H1 (cell line): Measurements from ENCODE around the gene FOXL3. TPM values are rescaled to one million over a fixed set of nuclear protein-coding genes. Genes with fewer than 3 reads are reported as not detected.
A peak's percentile ranks its signal among the peaks of the same experiment; 100 is the strongest.
"Not testable (repeated sequence)": the region's sequence is repeated elsewhere in the genome, so short reads cannot be mapped to it uniquely, and the experiment has no call there.

Experiments
- CTCF ChIA-PET: fragments of 300-600 bp; sonication (Branson Sonifier 250); formaldehyde crosslinking; loops from one replicate; lab custom pipeline; 2021; ENCODE audit not compliant: partially characterized antibody; lab: Charles Lee
- POLR2A ChIA-PET: fragments of 300-600 bp; sonication (Branson Sonifier 250); formaldehyde crosslinking; loops from one replicate; lab custom pipeline; 2021; ENCODE audit warnings: inconsistent platforms; ENCODE audit not compliant: partially characterized antibody; lab: Charles Lee
- DNase-seq, 2 experiments: peaks; one replicate each; pipeline versions ENCODE4 v3.0.0 to v3.0.0-alpha.2; 2010 to 2022; ENCODE audit warnings: low spot score in 2 of 2, low read depth in 1 of 2, mixed read lengths in 1 of 2
- FAIRE-seq: peaks from 2 replicates; lab custom pipeline; 2011; peaks lifted over from hg19 to GRCh38; lab: Jason Lieb, UNC
- H2AFZ ChIP-seq: 2 replicates; pipeline ENCODE4 v1.8.1; 2012; ENCODE audit warnings: low read length, inconsistent platforms
- H2AK5ac ChIP-seq: 2 replicates; pipeline ENCODE4 v1.6.1; 2013; ENCODE audit warnings: low read depth, low read length
- H2BK120ac ChIP-seq: replicated peaks from 2 replicates; pipeline ENCODE3; 2013; ENCODE audit warnings: low read depth, low read length, inconsistent platforms
- H2BK12ac ChIP-seq: 2 replicates; pipeline ENCODE4 v1.6.1; 2013; ENCODE audit warnings: low read depth, low read length
- H2BK15ac ChIP-seq: 2 replicates; pipeline ENCODE4 v1.6.1; 2013; ENCODE audit warnings: low read length
- H2BK20ac ChIP-seq: 2 replicates; pipeline ENCODE4 v1.6.1; 2013; ENCODE audit warnings: low read length
- H2BK5ac ChIP-seq: 2 replicates; pipeline ENCODE4 v1.6.1; 2013; ENCODE audit warnings: low read depth, low read length
- H3K14ac ChIP-seq: 2 replicates; pipeline ENCODE4 v1.6.1; 2013; ENCODE audit warnings: inconsistent platforms; ENCODE audit not compliant: insufficient read length
- H3K18ac ChIP-seq: 2 replicates; pipeline ENCODE4 v1.6.1; 2013; ENCODE audit warnings: low read length; ENCODE audit errors: extremely low read depth
- H3K23ac ChIP-seq: 2 replicates; pipeline ENCODE4 v1.6.1; 2013; ENCODE audit warnings: inconsistent platforms; ENCODE audit not compliant: insufficient read length
- H3K23me2 ChIP-seq: 2 replicates; pipeline ENCODE4 v1.6.1; 2013; ENCODE audit warnings: low read depth, low read length
- H3K27ac ChIP-seq: 2 replicates; pipeline ENCODE4 v1.6.1; 2011; ENCODE audit warnings: low read depth, low read length, inconsistent platforms
- H3K27me3 ChIP-seq, 4 experiments: replicated peaks in 1 of 4; 1 replicate in 1 of 4; 2 replicates in 3 of 4; pipeline versions ENCODE4 v1.6.1 to v1.8.1; 2011 to 2013; ENCODE audit warnings: low read length in 3 of 4, mild to moderate bottlenecking in 3 of 4, inconsistent platforms in 2 of 4, mixed read lengths in 2 of 4, moderate library complexity in 1 of 4; ENCODE audit not compliant: control insufficient read depth in 3 of 4, insufficient read depth in 3 of 4; ENCODE audit errors: extremely low read depth in 1 of 4
- H3K36me3 ChIP-seq, 4 experiments: 2 replicates each; pipeline versions ENCODE4 v1.6.1 to v1.8.1; 2011 to 2013; ENCODE audit warnings: mild to moderate bottlenecking in 4 of 4, low read length in 3 of 4, moderate library complexity in 2 of 4, control low read depth in 1 of 4, inconsistent platforms in 1 of 4; ENCODE audit not compliant: insufficient read depth in 4 of 4, control insufficient read depth in 2 of 4
- H3K4ac ChIP-seq: replicated peaks from 2 replicates; pipeline ENCODE3; 2013; ENCODE audit warnings: low read length, low read depth, mixed read lengths, inconsistent platforms; ENCODE audit not compliant: insufficient read length
- H3K4me1 ChIP-seq, 4 experiments: replicated peaks in 1 of 4; 1 replicate in 1 of 4; 2 replicates in 3 of 4; pipeline versions ENCODE4 v1.6.1 to v1.8.1; 2011 to 2013; ENCODE audit warnings: low read length in 3 of 4, inconsistent platforms in 2 of 4, mixed read lengths in 1 of 4; ENCODE audit not compliant: insufficient read depth in 4 of 4, control insufficient read depth in 3 of 4
- H3K4me2 ChIP-seq, 2 experiments: 2 replicates each; pipeline versions ENCODE4 v1.6.1 to v1.8.1; 2011 to 2013; ENCODE audit warnings: low read depth in 2 of 2, low read length in 2 of 2, control low read depth in 1 of 2, inconsistent platforms in 1 of 2, mild to moderate bottlenecking in 1 of 2; ENCODE audit not compliant: insufficient read depth in 1 of 2
- H3K4me3 ChIP-seq, 4 experiments: fragments of 200-600, 300-600 bp in 1 of 4; sonication (generic), shearing (Covaris generic), sonication (Bioruptor Twin) in 1 of 4; 2 replicates each; pipeline versions ENCODE4 v1.5.1 to v1.8.1; 2011 to 2016; ENCODE audit warnings: low read length in 4 of 4, low read depth in 3 of 4, control low read depth in 2 of 4, inconsistent platforms in 2 of 4, mild to moderate bottlenecking in 2 of 4, mixed read lengths in 1 of 4, moderate library complexity in 1 of 4; ENCODE audit not compliant: insufficient read depth in 2 of 4; ENCODE audit errors: extremely low read depth in 1 of 4
- H3K56ac ChIP-seq: replicated peaks from 2 replicates; pipeline ENCODE3; 2013; ENCODE audit warnings: low read depth, mild to moderate bottlenecking, mixed read lengths, low read length, inconsistent platforms; ENCODE audit not compliant: insufficient read length
- H3K79me1 ChIP-seq: 2 replicates; pipeline ENCODE4 v1.6.1; 2013; ENCODE audit warnings: low read depth, low read length, control low read depth
- H3K79me2 ChIP-seq, 2 experiments: 2 replicates each; pipeline versions ENCODE4 v1.6.1 to v1.8.1; 2012 to 2013; ENCODE audit warnings: low read length in 2 of 2, mild to moderate bottlenecking in 2 of 2, inconsistent platforms in 1 of 2; ENCODE audit not compliant: insufficient read depth in 2 of 2, control insufficient read depth in 1 of 2
- H3K9ac ChIP-seq, 4 experiments: replicated peaks in 1 of 4; 1 replicate in 1 of 4; 2 replicates in 3 of 4; pipeline versions ENCODE4 v1.6.1 to v1.8.1; 2011 to 2013; ENCODE audit warnings: low read depth in 3 of 4, low read length in 3 of 4, control low read depth in 2 of 4, mild to moderate bottlenecking in 2 of 4, moderate library complexity in 2 of 4, inconsistent platforms in 1 of 4; ENCODE audit errors: extremely low read depth in 1 of 4
- H3K9me3 ChIP-seq, 2 experiments: 2 replicates each; pipeline versions ENCODE4 v1.6.1 to v1.8.1; 2012 to 2013; ENCODE audit warnings: mild to moderate bottlenecking in 2 of 2, moderate library complexity in 2 of 2, control low read depth in 1 of 2, inconsistent platforms in 1 of 2, low read depth in 1 of 2, low read length in 1 of 2, mixed read lengths in 1 of 2; ENCODE audit not compliant: insufficient read depth in 2 of 2
- H4K20me1 ChIP-seq, 2 experiments: replicated peaks in 1 of 2; 2 replicates each; pipeline versions ENCODE3 to v1.8.1; 2011 to 2013; ENCODE audit warnings: inconsistent platforms in 2 of 2, low read length in 2 of 2, mild to moderate bottlenecking in 1 of 2; ENCODE audit not compliant: insufficient read depth in 2 of 2, control insufficient read depth in 1 of 2
- H4K5ac ChIP-seq: 2 replicates; pipeline ENCODE4 v1.6.1; 2013; ENCODE audit warnings: low read length, low read depth, mixed read lengths, inconsistent platforms; ENCODE audit not compliant: insufficient read length
- H4K8ac ChIP-seq: 2 replicates; pipeline ENCODE4 v1.8.0; 2013; ENCODE audit warnings: mild to moderate bottlenecking, moderate library complexity, low read length, inconsistent platforms; ENCODE audit not compliant: insufficient read depth; ENCODE audit errors: extremely low read depth
- H4K91ac ChIP-seq: replicated peaks from 2 replicates; pipeline ENCODE3; 2013; ENCODE audit warnings: low read length, mixed read lengths, inconsistent platforms; ENCODE audit not compliant: insufficient read length
- CTCF ChIP-seq, 3 experiments: IDR thresholded peaks; 1 replicate in 2 of 3; 2 replicates in 1 of 3; pipeline versions ENCODE4 v1.5.1 to v1.6.1; 2011; ENCODE audit warnings: low read length in 3 of 3, mild to moderate bottlenecking in 3 of 3, inconsistent platforms in 2 of 3, low read depth in 1 of 3, moderate library complexity in 1 of 3; ENCODE audit not compliant: insufficient read depth in 1 of 3; ENCODE audit errors: control extremely low read depth in 1 of 3
- WGBS, 2 experiments: shearing (Covaris generic) in 1 of 2; methylation state at CpG; one replicate each; pipeline versions ENCODE4 v1.1.6 to v1.1.7; 2013 to 2015; ENCODE audit warnings: low lambda C conversion rate in 2 of 2, mixed read lengths in 2 of 2, inconsistent platforms in 1 of 2, low coverage in 1 of 2, missing lambda C conversion rate in 1 of 2; ENCODE audit not compliant: insufficient replicate concordance in 2 of 2, insufficient coverage in 1 of 2, insufficient read length in 1 of 2; ENCODE audit errors: extremely low coverage in 1 of 2, missing lambda C conversion rate in 1 of 2; 5-methylcytosine and 5-hydroxymethylcytosine counted together
- polyA plus RNA-seq, 7 experiments: library from polyadenylated mRNA; depleted of rRNA in 3 of 7; stranded (reverse) in 5 of 7; unstranded in 2 of 7; fragments of >200 nt in 5 of 7; fragments of 200-250 nt in 2 of 7; gene quantifications; 1 replicate in 5 of 7; 2 replicates in 1 of 7; 4 replicates in 1 of 7; pipeline versions ENCODE4 v1.2.1 to v1.2.3, GENCODE V29; 2011 to 2013; ENCODE audit warnings: missing spikeins in 2 of 7, mixed read lengths in 2 of 7
- total RNA-seq: library from RNA; stranded (reverse); fragmentation: NEBNext Ultra II Directional; extraction: Animal tissue kit (Norgen Biotek cat#: 25700); gene quantifications from 2 replicates; pipeline ENCODE4 v1.2.1, GENCODE V29; 2021

Gene FOXL3
- total and polyA plus RNA-seq, 2 of the 8 experiments (the other 6 are each of a cell fraction or from before 2014, with no cell fraction given): not detected

- H3K4me1 ChIP-seq, H3K27me3 ChIP-seq, H3K14ac ChIP-seq, H3K79me1 ChIP-seq, H2BK15ac ChIP-seq, POLR2A ChIA-PET, FAIRE-seq, H3K9ac ChIP-seq, H2BK5ac ChIP-seq, H3K27ac ChIP-seq, H2AFZ ChIP-seq, H3K56ac ChIP-seq, H3K23ac ChIP-seq, H3K4me3 ChIP-seq, H4K8ac ChIP-seq, H3K79me2 ChIP-seq, H2BK20ac ChIP-seq, H4K91ac ChIP-seq, H2BK12ac ChIP-seq, H2AK5ac ChIP-seq, H4K5ac ChIP-seq, H3K23me2 ChIP-seq, H3K18ac ChIP-seq, H4K20me1 ChIP-seq, H3K4ac ChIP-seq, H2BK120ac ChIP-seq, H3K4me2 ChIP-seq: not testable (repeated sequence)
- 88% methylated on average over 4 of the region's 37 CpGs; no CpG with 5 or more reads in 1 of the 2 experiments for WGBS, 2 experiments
- TF ChIP-seq CTCF (IDR thresholded peaks at IDR 0.05; ENCODE audit: control extremely low read depth in 1 of 3, insufficient read depth in 1 of 3, low read depth in 1 of 3, low read length in 3 of 3): peak in 1 of 3 experiments; percentile 47; a peak in 2 of 4 replicates
- DNase-seq: peak in 1 of 2 experiments; percentile 75
- Histone ChIP-seq H3K9me3 (peaks cover 62 to 94% of the 10 kb centered on the region in 2 experiments), H3K36me3 (peaks cover 3 to 30% (median 16%) of the 10 kb centered on the region in 4 experiments; a peak in 6 of 8 replicates)
- CTCF ChIA-PET: interaction anchor here (0.6 to 2.1 kb wide), 13 partner anchors 10 to 865 kb away, joined by 3 to 10 read pairs (median 3); no protein-coding TSS in a partner anchor
Measured at GRCh38 chr7:263483-264351, 26.3 kb upstream of the FOXL3 start.
